Stimulated activated CD4-positive, alpha-beta T cell treated with anti-CD3 and anti-CD28 coated beads, TNF-alpha, amount 100 ng/mL, for 24 hours (primary cell): ENCODE data around the gene SPTLC1.
"Not testable (repeated sequence)": the region's sequence is repeated elsewhere in the genome, so short reads cannot be mapped to it uniquely, and the experiment has no call there.

ENCODE experiments used
- DNase-seq, 3 experiments: peaks; one replicate each; pipeline ENCODE4 v3.0.0-alpha.2; 2020; ENCODE audit warnings: low read depth in 3 of 3

The SPTLC1 gene

DNA sequence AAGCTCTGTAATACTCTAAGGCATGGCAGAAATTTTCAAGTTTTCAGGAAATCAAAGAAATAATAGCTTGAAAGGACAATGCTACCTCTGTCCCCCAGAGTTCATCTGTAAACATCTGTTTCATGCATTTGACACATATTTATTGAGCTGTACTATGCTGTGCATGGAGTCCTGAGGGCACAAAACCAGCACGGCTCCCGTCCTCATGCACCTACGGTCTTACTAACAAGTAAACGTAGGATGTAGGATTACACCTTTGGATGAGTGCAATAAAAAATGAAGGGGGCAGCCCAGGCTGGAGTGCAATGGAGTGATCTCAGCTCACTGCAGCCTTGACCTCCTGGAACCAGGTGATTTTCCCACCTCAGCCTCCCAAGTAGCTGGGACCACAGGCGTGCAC is 81.9 kb downstream of the SPTLC1 start:
- no peak for DNase-seq

DNA sequence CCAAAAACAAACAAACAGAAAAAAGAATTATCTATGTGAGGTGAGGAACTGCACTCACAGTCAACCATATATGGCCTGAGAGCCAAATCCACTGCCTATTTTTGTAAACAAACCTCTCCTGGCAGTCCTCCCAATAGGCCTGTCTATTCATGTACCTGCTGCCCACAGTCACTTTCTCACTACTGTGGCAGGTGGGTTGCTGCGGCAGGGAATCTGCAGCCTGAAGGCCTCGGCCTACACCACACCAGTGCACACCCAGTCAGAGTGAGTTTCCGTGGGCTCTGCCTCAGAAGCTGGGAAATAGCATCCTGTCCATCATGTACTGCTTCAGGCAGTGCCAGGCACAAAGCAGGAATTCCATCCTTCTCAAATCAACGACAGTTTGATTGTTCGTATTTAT is 82.3 kb downstream of the SPTLC1 start:
- no peak for DNase-seq

DNA sequence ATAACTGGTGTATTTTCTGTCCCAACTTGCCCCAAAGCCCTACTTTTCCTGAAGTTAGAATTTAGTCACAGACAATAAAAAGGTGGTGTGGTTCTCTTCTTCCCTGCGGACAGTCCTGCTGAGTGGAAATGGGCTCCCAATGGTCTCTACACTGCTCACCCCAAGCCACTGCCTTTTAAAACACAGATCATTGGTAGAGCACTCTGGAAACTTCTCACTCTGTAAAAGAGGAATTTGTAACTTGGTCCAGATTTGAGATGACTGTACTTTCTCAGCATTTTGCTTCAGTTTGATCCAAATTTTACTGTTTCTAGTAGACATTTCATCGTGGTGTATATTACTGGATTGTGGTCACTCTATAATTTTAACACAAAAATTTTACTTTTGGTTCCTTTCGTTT is 84.8 kb downstream of the SPTLC1 start:
- DNase-seq: no peak

DNA sequence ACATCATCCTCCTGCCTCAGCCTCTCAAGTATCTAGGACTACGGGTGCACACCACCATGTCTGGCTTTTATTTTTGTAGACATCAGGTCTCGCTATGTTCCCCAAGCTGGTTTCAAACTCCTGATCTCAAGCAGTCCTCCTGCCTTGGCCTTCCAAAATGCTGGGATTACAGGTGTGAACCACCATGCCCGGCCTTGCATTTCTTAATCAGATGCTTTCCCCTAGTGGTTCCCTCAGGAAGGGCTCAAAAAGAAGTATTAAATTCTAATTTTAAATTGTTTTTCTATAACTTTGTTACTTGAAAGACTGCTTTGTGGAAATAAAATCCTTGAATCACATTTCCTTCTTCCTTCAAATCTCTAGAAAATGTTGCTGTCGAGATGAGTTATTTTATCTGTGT is 85.7 kb downstream of the SPTLC1 start:
- no peak for DNase-seq

DNA sequence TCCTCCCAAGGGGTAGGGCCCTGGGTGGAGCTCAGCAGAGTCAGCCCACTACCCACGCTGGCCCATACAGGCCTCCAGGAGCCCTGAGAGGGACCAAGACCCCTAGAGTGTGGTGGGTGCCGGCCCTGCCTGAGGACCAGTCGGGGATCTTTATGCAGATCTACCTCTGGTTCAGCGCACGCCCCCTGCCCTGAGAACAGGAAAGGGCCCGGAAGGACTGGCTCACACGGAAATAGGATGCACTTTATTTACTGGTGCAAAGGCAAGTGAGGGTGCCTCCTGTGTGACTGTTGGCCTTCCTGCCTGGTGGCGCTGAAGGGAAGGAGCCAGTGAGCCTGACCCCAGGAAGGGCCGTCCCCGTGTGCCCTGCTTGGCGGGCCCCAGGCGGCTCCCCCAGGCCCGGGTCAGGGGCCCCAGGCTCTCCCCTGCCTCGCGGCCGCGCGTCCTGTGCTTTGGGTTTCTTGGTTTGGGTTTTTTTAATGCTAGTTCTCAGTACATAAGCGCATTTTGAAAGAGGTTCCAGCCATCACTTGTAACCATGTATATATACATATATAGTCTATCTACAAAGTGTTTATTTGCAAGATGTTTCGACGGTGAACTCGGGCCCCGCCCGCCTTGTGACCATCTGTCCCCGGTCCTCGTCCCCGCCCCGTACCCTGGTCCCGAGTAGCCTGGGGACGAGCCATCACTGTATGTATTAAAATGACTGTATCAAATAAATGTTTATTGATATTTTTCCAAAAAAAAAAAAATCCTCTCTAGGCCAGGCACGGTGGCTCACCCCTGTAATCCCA is 88.8 kb downstream of the SPTLC1 start:
- DNase-seq: no peak

DNA sequence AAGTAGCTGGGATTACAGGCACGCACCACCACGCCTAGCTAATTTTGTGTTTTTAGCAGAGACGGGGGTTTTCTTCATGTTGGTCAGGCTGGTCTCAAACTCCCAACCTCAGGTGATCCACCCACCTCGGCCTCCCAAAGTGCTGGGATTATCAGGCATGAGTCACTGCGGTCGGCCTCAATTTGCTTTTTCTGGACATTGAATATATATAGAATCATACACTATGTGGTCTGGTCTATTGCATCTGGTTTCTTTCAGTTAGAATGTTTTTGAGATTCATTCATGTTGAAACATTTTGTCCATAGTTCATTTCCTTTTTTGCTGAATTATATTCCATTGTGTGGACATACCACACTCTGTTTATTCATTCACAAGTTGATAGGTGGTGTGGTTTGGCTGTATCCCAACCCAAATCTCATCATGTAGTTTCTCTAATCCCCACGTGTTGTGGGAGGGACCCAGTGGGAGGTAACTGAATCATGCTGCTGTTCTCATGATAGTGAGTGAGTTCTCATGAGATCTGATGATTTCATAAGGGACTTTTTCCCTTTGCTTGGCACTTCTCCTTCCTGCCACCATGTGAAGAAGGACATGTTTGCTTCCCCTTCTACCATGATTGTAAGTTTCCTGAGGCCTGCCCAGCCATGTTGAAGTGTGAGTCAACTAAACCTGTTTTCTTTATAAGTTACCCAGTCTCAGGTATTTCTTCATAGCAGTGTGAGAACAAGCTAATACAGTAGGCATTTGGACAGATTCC is 93.2 kb downstream of the SPTLC1 start:
- DNase-seq: not testable (repeated sequence)

DNA sequence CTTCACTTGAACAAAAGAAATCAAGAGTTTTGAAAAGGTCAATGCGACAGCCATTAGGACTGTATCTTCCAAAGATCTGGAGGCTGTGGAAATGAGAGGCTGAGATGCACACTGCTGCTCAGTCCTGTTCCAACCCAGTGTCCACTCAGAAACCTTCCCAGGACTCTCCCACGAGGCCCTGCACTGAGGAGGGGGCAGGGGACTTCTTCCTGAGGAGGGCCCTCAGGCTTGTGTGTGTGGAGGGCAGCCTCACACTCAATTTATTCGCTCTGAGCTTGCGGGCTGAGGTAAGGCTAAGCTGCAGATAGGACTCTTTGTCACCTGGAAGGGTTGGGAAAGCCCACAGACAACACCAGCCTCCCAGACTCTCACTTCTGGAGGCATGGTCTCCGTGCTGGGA is 95.6 kb downstream of the SPTLC1 start:
- DNase-seq: no peak

DNA sequence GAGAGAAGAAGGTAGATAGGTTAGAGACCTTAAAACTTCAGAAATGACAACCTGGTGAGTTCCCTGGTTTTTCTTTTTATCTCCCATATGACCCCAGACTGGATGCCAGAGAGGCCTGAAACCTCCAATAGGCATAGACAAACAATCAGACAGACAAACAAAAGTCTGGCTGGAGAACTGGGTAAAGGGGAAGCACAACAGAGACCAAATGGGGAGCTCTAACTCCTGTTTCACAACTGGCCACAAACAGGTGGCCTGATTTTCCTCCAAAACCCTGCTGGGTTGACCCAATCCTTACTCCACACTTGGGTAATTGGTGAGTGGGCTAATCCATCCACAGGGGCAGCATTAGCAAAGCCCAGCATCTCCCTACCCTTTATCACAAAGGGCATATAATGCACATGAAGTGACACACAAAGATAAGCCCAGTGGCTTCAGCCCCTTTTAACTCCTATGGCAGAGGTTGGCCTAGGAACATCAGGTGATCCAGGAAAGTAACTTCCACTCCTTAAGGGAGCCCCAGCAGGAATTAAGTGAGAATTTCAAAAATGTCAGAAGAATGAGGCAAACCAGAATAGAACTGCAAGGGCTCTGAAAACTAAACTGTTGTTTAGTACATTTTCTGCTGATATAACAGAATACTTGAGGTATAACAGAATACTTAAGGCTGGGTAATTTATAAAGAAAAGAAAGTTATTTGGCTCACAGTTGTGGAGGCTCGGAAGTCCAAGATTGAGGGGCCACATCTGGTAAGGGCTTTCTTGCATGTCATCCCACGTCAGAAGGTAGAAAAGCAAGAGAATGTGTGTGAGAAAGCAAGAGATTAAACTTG is 104.3 kb downstream of the SPTLC1 start:
- DNase-seq: no peak

DNA sequence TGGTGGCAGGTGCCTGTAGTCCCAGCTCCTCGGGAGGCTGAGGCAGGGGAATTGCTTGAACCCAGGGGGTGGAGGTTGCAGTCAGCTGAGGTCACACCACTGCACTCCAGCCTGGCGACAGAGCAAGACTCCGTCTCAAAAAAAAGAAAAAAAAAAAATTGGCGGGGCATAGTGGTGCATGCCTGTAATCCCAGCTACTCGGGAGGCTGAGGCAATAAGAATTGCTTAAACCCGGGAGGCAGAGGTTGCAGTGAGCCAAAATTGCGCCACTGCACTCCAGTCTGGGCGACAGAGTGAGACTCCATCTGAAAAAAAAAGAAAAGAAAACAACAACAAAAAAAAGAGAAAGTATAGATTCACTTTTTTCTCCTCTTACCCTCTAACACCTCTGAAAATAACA is 105.0 kb downstream of the SPTLC1 start:
- DNase-seq: not testable (repeated sequence)

DNA sequence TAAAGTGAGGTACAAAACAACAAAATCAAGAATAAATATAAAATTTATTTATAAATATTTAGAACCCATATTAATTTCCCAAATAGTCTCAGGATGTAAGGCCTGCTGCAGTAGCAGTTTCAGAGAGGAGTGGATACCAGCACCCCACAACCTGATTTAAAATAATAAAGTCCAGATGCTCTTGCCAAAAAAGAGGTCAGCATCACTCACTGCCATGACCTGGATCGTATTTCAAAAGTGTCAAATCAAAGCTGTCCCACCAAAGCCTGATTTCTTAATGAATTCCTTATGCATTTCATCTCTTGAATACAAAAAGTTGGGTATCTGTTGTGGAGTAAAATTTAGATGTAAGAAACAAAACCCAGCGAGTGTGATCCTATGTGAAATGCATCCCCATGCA is 107.2 kb downstream of the SPTLC1 start:
- no peak for DNase-seq

DNA sequence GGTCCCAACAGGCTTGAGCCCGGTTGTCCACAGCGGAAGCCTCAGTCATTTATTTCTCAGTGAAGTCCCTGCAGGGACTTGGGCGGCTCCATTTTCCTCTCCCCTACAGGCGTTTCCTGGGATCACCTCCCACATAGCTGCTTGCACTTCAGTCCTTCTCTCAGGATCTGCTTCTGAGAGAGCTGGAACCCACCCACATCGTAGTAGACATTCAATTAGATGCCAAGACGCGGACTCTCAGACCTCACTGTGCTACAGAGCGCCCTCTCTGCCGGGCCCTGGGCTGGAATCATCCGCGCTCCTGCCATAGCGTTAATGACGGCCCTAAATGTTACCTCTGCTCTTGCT is 111.2 kb downstream of the SPTLC1 start:
- DNase-seq: no peak

DNA sequence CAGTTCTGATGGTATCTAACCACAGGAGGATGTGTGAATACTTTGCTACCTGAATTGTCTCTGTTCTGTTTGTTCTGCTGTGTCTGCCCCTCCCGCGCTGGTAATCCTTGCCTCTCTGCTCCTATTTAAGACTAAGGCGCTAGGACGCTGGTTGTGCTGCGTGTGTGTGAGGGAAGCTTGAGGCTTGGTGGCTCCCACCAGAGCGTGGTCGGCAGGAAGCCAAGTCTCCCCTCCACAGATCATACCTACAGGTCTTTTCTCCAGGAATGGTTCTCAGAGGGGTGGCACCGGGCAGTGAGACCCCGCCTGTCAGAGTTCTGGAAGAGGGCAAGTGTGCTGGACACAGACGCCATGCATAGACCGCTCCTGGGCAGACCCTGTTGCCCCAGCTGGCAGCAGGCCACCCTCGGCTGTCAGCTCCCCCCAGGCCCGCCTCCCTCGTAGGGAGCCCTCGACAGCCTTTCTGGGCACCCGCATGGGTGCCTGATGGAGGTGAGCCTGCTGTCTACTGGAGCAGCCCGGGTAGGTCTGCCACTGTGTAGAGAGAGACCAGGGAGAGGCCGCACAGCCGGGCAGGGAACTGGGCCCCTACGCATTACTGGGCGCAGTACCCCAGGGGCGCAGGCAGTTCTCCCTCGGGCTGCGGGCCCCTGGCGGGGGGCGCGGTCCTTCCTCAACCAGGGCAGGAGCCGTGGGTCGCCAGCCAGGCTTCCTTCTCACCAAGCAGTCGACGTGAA is 111.7 kb downstream of the SPTLC1 start:
- DNase-seq: no peak

DNA sequence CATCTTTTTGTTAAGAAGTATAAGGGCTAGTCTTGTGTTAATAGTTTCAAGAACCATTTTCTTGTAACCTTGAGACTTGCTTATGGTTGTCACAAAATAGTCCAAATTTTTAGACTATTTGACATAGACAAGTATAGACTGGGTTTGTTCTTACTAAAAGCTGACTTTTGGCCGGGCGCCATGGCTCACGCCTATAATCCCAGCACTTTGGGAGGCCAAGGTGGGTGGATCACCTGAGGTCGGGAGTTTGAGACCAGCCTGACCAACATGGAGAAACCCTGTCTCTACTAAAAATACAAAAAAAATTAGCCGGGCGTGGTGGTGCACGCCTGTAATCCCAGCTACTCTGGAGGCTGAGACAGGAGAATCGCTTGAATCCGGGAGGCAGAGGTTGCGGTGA is 113.3 kb downstream of the SPTLC1 start:
- DNase-seq: not testable (repeated sequence)

DNA sequence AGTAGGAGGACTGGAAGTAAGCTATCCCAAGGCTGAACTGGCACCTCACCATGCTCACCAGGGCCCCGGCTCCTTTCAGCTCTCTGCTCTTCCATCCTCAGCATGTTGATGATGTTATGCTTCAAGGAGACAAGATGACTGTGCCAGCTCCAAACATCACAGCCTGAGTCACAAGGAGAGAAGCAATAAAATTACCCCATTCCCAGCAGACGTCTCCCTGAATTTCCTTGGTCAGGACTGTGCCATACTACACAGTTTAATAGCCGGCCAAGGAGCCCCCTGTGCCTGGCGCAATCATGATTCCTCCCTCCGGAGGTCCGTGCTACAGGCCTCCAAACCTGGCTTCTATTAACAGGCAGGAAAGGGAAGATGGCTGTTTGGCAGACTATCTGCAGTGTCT is 114.0 kb downstream of the SPTLC1 start:
- no peak for DNase-seq

DNA sequence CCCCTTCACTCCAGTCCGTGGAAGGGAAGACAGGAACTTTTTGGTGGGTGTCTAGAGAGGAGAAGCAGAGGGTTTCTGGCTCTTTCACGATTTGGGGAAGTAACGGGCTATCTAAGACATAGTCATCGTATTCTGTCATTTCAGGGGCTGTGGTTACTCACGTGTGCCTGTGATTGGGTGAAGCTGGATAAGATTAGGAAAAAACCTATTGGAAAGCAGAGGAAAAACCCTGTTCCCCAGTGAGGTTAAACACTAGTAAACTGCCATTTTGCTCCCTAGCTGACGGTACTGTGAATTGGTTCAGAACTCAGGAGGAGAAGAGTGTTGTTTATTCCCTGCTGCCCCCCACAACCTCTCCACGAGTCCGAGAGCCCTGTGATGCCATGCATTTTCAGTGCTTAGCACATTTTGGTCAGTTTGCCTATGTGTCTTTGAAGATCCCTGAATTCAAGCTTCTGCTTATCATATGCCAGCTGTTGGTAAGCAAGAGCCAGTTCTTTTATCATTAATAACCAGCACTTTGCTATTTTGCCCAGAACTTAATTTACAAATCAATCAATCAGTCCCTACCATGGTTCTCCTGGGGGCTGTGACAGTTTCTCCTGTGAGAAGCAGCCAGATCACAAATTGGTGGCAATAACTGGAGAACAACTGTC is 120.1 kb downstream of the SPTLC1 start:
- DNase-seq: no peak

DNA sequence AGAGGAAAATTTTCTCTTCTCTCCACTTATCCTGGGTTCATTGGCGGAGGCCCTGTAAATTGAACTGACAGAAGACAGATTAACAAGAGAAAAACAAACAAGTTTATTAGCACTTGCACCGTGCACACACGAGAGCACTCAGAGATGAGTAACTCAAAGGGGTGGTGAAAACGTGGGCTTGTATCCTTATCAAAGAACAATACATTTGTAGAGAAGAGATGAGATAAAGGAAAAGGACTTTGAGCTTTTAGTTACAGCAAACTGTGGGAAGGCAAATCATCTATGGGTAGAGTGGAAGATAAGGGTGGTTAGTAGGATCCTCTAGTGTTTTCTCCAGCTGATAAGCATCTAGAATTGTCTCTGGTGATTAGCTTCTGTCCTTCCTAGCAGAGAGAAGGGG is 120.8 kb downstream of the SPTLC1 start:
- DNase-seq: no peak

DNA sequence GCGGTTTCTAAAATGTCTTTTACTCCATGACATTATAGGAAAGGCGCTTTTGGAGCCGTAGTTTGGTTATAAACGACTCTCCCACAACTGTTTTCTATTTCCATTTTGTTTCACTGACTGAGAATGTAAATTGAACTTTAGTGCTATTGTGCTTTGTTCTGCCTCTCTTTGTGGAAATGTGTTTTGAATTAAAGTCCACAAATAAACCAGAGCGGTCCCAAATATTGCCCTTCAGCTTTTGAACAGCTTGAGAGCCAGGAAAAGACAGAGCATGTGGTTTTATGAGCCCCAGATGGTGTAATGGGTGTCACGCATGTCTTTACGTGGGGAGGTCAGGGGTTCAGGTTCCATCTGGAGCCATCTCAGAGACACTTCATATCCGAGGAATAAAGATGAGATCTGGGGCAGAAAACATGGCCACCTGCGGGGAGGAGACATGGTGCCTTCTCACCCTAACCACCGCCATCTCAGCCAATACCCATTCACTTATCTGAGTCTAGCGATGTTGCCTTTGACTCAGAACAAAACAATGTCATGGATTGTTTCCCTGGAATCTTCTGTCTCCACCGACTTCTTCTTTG is 122.7 kb downstream of the SPTLC1 start:
- DNase-seq: no peak

DNA sequence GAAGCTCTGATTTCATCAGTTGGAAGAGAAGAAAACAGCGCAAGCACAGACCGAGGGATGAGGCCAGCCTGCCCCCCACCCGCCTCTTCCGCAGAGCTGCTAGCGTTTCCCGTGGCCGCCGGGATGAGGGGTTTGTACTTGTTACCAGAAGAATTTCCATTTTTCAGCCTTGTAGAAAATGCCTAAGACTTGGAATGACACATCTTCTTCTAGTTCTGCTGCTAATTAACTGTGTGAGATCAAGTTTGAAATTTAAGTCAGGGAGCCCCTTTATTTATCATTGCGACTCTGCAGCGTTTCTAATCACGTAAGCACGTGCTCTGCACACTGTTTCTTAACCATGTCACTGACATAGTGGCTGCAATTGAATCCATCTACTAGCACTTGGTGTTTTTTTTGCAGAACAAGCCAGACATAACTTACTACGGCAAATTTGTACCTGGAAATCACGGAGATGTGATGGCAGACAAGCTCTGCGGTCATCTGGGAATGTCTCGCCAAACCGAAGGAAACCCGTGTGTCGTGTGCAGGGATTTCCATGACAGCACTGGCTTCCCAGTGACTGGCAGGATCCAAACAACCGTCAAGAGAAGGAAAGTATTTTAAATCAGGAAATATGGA is 123.4 kb downstream of the SPTLC1 start:
- DNase-seq: no peak

DNA sequence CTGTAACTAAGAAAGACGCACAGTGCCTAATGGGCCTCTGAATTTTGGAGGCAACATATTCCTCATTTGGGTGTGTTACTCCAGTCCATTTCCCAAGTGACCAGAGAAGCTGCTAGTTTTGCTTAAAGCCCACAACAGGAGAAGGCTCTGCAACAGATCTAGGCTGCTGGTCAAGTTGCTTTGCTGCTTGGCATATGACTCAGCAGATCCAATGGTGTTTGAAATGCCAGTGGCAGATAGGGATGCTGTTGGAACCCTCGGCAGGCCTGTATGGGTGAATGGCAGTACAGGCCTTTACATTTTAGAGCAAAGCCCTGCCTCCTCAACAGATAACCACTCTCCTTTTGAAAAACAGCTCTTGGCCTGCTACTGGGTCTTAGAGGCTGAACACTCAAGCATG is 129.0 kb downstream of the SPTLC1 start:
- no peak for DNase-seq

DNA sequence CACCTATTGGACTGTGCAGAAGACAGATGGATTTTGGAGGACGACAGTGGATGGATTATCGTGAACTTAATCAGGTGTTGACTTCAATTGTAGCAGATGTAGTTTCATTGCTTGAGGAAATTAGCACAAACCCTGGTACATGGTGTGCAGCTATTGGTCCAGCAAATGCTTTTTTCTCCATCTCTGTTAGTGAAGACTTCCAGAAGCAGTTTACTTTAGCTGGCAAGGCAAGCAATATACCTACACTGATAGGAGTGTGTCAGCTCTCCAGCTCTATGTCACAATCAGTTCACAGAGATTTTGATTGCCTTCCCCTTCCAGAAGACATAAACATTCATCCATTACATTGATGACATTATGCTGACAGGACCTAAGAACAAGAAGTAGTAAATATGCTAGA is 129.5 kb downstream of the SPTLC1 start:
- DNase-seq: no peak
